Measurements from ENCODE around the gene LSM14A. TPM values are rescaled to one million over a fixed set of nuclear protein-coding genes. Genes with fewer than 3 reads are reported as not detected.

Gene LSM14A
- total RNA-seq, 1 donor from 2014 or later = 109 TPM

GRCh38 chr19:34188408-34188807, 16.1 kb downstream of the LSM14A start:
- DNase-seq (no peak), ATAC-seq (peak; percentile 39 to 65)
- TF ChIP-seq CTCF (IDR thresholded peaks at IDR 0.05) = no peak
- intact Hi-C loops (cut with DNase I) = no loop called here
- Histone ChIP-seq H3K4me3 (no peak overlapping the region), H3K9me3 (no peaks in the 10 kb centered on the region), H3K27me3 (ENCODE audit: low read depth) (no peaks in the 10 kb centered on the region), H3K4me1 (peaks cover 72% of the 10 kb centered on the region), H3K27ac (no peak overlapping the region), H3K36me3 (peaks cover under 1% of the 10 kb centered on the region)

GRCh38 chr19:34189199-34189916, 17.1 kb downstream of the LSM14A start:
- peaks cover 66% of the 10 kb centered on the region for H3K4me1 ChIP-seq
- H3K27ac ChIP-seq = no peak overlapping the region
- TF ChIP-seq CTCF (IDR thresholded peaks at IDR 0.05) = no peak
- no peaks in the 10 kb centered on the region for H3K9me3 ChIP-seq
- ATAC-seq = peak in 1 of 2 donors; percentile 56
- no peak for DNase-seq
- peaks cover 10% of the 10 kb centered on the region for H3K36me3 ChIP-seq
- H3K4me3 ChIP-seq = no peak overlapping the region
- no peaks in the 10 kb centered on the region for H3K27me3 ChIP-seq (ENCODE audit: low read depth)
- intact Hi-C loops (cut with DNase I) = no loop called here

DNA sequence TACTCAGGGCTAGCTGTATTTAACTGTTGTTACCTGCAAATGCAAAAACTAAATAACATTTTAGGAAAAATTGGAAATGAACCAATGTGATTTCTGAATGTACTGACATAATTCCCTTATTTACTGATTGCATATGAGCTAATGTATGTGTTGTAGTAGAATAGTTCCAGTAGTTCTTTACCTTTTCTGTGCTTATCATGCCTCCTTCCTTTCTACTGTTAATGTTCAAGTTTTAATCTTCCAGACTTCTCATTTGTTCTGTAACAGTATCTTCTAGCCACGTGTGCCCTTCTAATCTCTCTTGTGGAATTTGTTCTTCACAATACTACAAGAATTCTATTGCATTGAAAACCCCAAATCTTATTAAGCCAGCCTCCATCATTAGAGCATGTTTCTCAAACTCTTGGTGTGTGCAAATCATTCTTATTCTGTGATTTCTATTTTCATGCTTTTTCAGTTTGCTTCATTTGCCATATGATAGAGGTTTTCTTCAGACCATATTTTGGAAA, 17.7 kb downstream of the LSM14A start:
- H3K4me1 ChIP-seq = peaks cover 60% of the 10 kb centered on the region

GRCh38 chr19:34191355-34191962, 19.2 kb downstream of the LSM14A start:
- no peaks in the 10 kb centered on the region for H3K27me3 ChIP-seq (ENCODE audit: low read depth)
- DNase-seq (no peak), ATAC-seq (no peak)
- peaks cover 45% of the 10 kb centered on the region for H3K4me1 ChIP-seq
- H3K27ac ChIP-seq = no peak overlapping the region
- intact Hi-C loops (cut with DNase I) = no loop called here
- H3K4me3 ChIP-seq = no peak overlapping the region
- TF ChIP-seq CTCF (IDR thresholded peaks at IDR 0.05) = no peak
- no peaks in the 10 kb centered on the region for H3K9me3 ChIP-seq
- H3K36me3 ChIP-seq = peaks cover 31% of the 10 kb centered on the region

More for the DNA sequence above, 17.7 kb downstream of the LSM14A start:
- DNase-seq (no peak), ATAC-seq (no peak)
- TF ChIP-seq CTCF (IDR thresholded peaks at IDR 0.05) = no peak
- H3K27me3 ChIP-seq (ENCODE audit: low read depth) = no peaks in the 10 kb centered on the region
- peaks cover 16% of the 10 kb centered on the region for H3K36me3 ChIP-seq
- no peak overlapping the region for H3K4me3 ChIP-seq
- intact Hi-C loops (cut with DNase I) = no loop called here
- no peak overlapping the region for H3K27ac ChIP-seq
- H3K9me3 ChIP-seq = no peaks in the 10 kb centered on the region

DNA sequence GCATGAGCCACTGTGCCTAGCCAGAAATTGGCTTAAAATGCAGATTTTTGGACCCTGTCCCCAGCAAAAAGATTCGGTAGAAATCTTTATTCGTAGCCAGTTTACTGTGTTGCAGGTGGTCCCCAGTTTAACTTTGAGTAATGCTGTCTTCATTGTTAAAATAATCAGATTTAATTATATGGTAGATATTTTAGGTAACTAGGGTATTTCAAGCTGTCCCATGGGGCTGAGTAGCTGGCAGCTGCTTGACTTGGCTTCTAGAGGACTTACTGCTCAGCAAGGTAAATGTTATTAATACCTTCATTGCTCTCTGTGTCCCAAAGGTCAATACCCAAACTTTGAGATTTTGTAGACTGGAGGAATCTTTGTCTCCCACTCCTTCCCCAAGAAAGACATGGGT, 21.1 kb downstream of the LSM14A start:
- H3K36me3 ChIP-seq = peaks cover 51% of the 10 kb centered on the region
- intact Hi-C loops (cut with DNase I) = no loop called here

More for the DNA sequence above, 21.1 kb downstream of the LSM14A start:
- DNase-seq (no peak), ATAC-seq (no peak)
- Histone ChIP-seq H3K4me1 (peaks cover 33% of the 10 kb centered on the region), H3K27me3 (ENCODE audit: low read depth) (no peaks in the 10 kb centered on the region), H3K9me3 (no peaks in the 10 kb centered on the region), H3K27ac (no peak overlapping the region), H3K4me3 (no peak overlapping the region)
- no peak for TF ChIP-seq CTCF (IDR thresholded peaks at IDR 0.05)

Data from lower lobe of right lung (tissue), 2 donors.